HepG2 (cell line): ENCODE data around the gene TRIM7. TPM values are rescaled to one million over a fixed set of nuclear protein-coding genes. Genes with fewer than 3 reads are reported as not detected.
A peak's percentile ranks its signal among the peaks of the same experiment; 100 is the strongest.

Experiments
- CHD2 ChIP-seq: IDR thresholded peaks from 2 replicates; pipeline ENCODE4 v1.6.1; 2011; ENCODE audit warnings: low read depth, low read length, improper control_type of control experiment
- TIGD3 ChIP-seq: sonication (generic); formaldehyde crosslinking; IDR thresholded peaks from 2 replicates; pipeline ENCODE4 v1.5.1; 2020; ENCODE audit warnings: mild to moderate bottlenecking, missing genetic modification reagents, borderline replicate concordance
- XRCC5 ChIP-seq: fragments of 200-400 bp; formaldehyde crosslinking; optimal IDR thresholded peaks from 2 replicates; pipeline ENCODE3; 2017; ENCODE audit warnings: mild to moderate bottlenecking, low read length
- ZBTB40 ChIP-seq, 2 experiments: fragments of 450-650 bp in 1 of 2; sonication (generic) in 1 of 2; formaldehyde crosslinking in 1 of 2; IDR thresholded peaks; 2 replicates each; pipeline versions ENCODE4 v1.6.1 to v1.8.0; 2016 to 2022; ENCODE audit warnings: antibody characterized with exemption in 1 of 2, mild to moderate bottlenecking in 1 of 2, missing genetic modification reagents in 1 of 2
- ZKSCAN8 ChIP-seq: IDR thresholded peaks from 2 replicates; pipeline ENCODE4 v1.6.1; 2016; ENCODE audit warnings: borderline replicate concordance, missing genetic modification reagents, missing compliant biosample characterization
- ZNF18 ChIP-seq: sonication (generic); formaldehyde crosslinking; IDR thresholded peaks from 2 replicates; pipeline ENCODE4 v1.8.0; 2022; ENCODE audit warnings: mild to moderate bottlenecking, missing genetic modification reagents; ENCODE audit not compliant: insufficient replicate concordance
- ZNF224 ChIP-seq: sonication (generic); formaldehyde crosslinking; IDR thresholded peaks from 2 replicates; pipeline ENCODE4 v1.5.0; 2020; ENCODE audit warnings: mild to moderate bottlenecking, missing genetic modification reagents
- ZNF646 ChIP-seq: sonication (generic); formaldehyde crosslinking; IDR thresholded peaks from 2 replicates; pipeline ENCODE4 v1.9.0; 2021; ENCODE audit warnings: mild to moderate bottlenecking, missing genetic modification reagents
- polyA plus RNA-seq, 8 experiments: library from polyadenylated mRNA; depleted of rRNA in 3 of 8; stranded (reverse) in 7 of 8; unstranded in 1 of 8; fragments of >200 nt; fragmentation: Illumina TruSeq in 4 of 8; extraction: Trizol in 4 of 8; gene quantifications; 2 replicates each; pipeline versions ENCODE4 v1.2.1 to v1.2.3, GENCODE V29; 2011 to 2016; ENCODE audit warnings: low read depth in 4 of 8, missing spikeins in 1 of 8, mixed read lengths in 1 of 8; ENCODE audit not compliant: insufficient read depth in 1 of 8
- total RNA-seq, 5 experiments: library from RNA; depleted of rRNA; stranded (reverse); fragments of >200 nt; fragmentation: Illumina TruSeq; extraction: Trizol; gene quantifications; 2 replicates each; pipeline ENCODE4 v1.2.3, GENCODE V29; 2016; ENCODE audit warnings: low read depth in 1 of 5

Gene TRIM7
- total and polyA plus RNA-seq, 2 of the 13 experiments (the other 11 are each of a cell fraction or from before 2014, with no cell fraction given) = 0.13 TPM; not detected in 1

GRCh38 chr5:181221105-181221791 lies 16.3 kb upstream of the TRIM7 start (continued):
- TF ChIP-seq ZNF646 (CRISPR knock-in tag) (no peak), ZNF18 (CRISPR knock-in tag) (peak; percentile 20), CHD2 (no peak), XRCC5 (no peak), ZBTB40 (IDR thresholded peaks at IDR 0.05) (no peak), ZBTB40 (CRISPR knock-in tag; IDR thresholded peaks at IDR 0.05) (no peak; the same call in 1 of the 2 replicates), ZKSCAN8 (CRISPR knock-in tag) (peak; percentile 24), ZNF224 (CRISPR knock-in tag) (no peak), TIGD3 (CRISPR knock-in tag) (no peak)
